PC-3 (cell line): ENCODE data around the gene IRF8. TPM values are rescaled to one million over a fixed set of nuclear protein-coding genes. Genes with fewer than 3 reads are reported as not detected.
"Not testable (repeated sequence)": the region's sequence is repeated elsewhere in the genome, so short reads cannot be mapped to it uniquely, and the experiment has no call there.

Experiments
- ATAC-seq: fragments of 200-7000 bp; cut with Tn5 transposase; 2 replicates; pipeline ENCODE4 v1.9.1; 2020; ENCODE audit warnings: mild to moderate bottlenecking, moderate library complexity
- BruUV-seq: library from RNA; stranded (reverse); fragments of 400-500 nt; replicated peaks from 2 replicates; lab custom pipeline; 2021; lab: Mats Ljungman, UMichigan
- CTCF ChIA-PET: fragments of 300-600 bp; sonication (Branson Sonifier 250); formaldehyde crosslinking; loops from one replicate; lab custom pipeline; 2022; ENCODE audit warnings: antibody characterized with exemption; lab: Charles Lee
- POLR2A ChIA-PET: fragments of 300-600 bp; sonication (Branson Sonifier 250); formaldehyde crosslinking; loops from one replicate; lab custom pipeline; 2022; ENCODE audit warnings: antibody characterized with exemption; ENCODE audit not compliant: unreplicated experiment; lab: Charles Lee
- DNase-seq: peaks from one replicate; pipeline ENCODE4 v3.0.0-alpha.2; 2015
- H2AFZ ChIP-seq: fragments of 300-600 bp; sonication (generic); 2 replicates; pipeline ENCODE4 v1.6.0; 2016; ENCODE audit warnings: antibody characterized with exemption, low read length
- H3F3A ChIP-seq: fragments of 300-600 bp; sonication (generic); one replicate; pipeline ENCODE4 v1.6.0; 2017; ENCODE audit warnings: antibody characterized with exemption, low read length, control low read depth, mild to moderate bottlenecking; ENCODE audit not compliant: unreplicated experiment
- H3K27ac ChIP-seq: fragments of 300-600 bp; sonication (generic); 2 replicates; pipeline ENCODE4 v1.5.1; 2016; ENCODE audit warnings: mild to moderate bottlenecking, low read length
- H3K27me3 ChIP-seq: fragments of 300-600 bp; sonication (generic); 2 replicates; pipeline ENCODE4 v1.6.1; 2016; ENCODE audit warnings: low read length, mixed read lengths
- H3K36me3 ChIP-seq: fragments of 300-600 bp; sonication (generic); 2 replicates; pipeline ENCODE4 v1.6.1; 2016; ENCODE audit warnings: low read depth, mixed run types, low read length, mixed read lengths
- H3K4me1 ChIP-seq: fragments of 300-600 bp; sonication (generic); 2 replicates; pipeline ENCODE4 v1.5.1; 2016; ENCODE audit warnings: low read length; ENCODE audit not compliant: insufficient read depth
- H3K4me2 ChIP-seq: fragments of 300-600 bp; sonication (generic); 2 replicates; pipeline ENCODE4 v1.6.0; 2016; ENCODE audit warnings: low read length
- H3K4me3 ChIP-seq: fragments of 300-600 bp; sonication (generic); 2 replicates; pipeline ENCODE4 v1.5.1; 2016; ENCODE audit warnings: mild to moderate bottlenecking, low read length, mixed read lengths
- H3K79me2 ChIP-seq: fragments of 300-600 bp; sonication (generic); 2 replicates; pipeline ENCODE4 v1.6.1; 2017; ENCODE audit warnings: low read length, mixed read lengths
- H3K9ac ChIP-seq: fragments of 300-600 bp; sonication (generic); 2 replicates; pipeline ENCODE4 v1.6.0; 2016; ENCODE audit warnings: mild to moderate bottlenecking, low read length
- H3K9me2 ChIP-seq: fragments of 300-600 bp; sonication (generic); replicated peaks from 2 replicates; pipeline ENCODE4 v1.6.1; 2016; ENCODE audit warnings: mixed run types, low read length, mixed read lengths
- H3K9me3 ChIP-seq: fragments of 300-600 bp; sonication (generic); 2 replicates; pipeline ENCODE4 v1.6.1; 2016; ENCODE audit warnings: low read length, mixed read lengths
- H4K20me1 ChIP-seq: fragments of 300-600 bp; sonication (generic); 2 replicates; pipeline ENCODE4 v1.6.1; 2016; ENCODE audit warnings: low read length, mixed read lengths
- CTCF ChIP-seq: fragments of 300-600 bp; sonication (generic); conservative IDR thresholded peaks from 2 replicates; pipeline ENCODE4 v1.5.1; 2017; ENCODE audit warnings: antibody characterized with exemption, low read depth, mild to moderate bottlenecking, low read length
- EZH2 ChIP-seq: fragments of 300-600 bp; sonication (generic); IDR thresholded peaks from one replicate; pipeline ENCODE4 v1.6.1; 2017; ENCODE audit warnings: antibody characterized with exemption, mild to moderate bottlenecking, low read length; ENCODE audit not compliant: unreplicated experiment
- EZH2phosphoT487 ChIP-seq: fragments of 300-600 bp; sonication (generic); IDR thresholded peaks from 2 replicates; pipeline ENCODE4 v1.6.1; 2018; ENCODE audit warnings: mild to moderate bottlenecking, antibody characterized with exemption, low read length, borderline replicate concordance
- intact Hi-C: fragments of 100-400 bp; cut with micrococcal nuclease; formaldehyde crosslinking; loops from 2 replicates; pipeline ENCODE4 v1.9.0; 2023
- total RNA-seq: library from RNA; depleted of rRNA; stranded (reverse); fragments of >200 nt; gene quantifications from 2 replicates; pipeline ENCODE4 v1.2.3, GENCODE V29; 2014

Gene IRF8
- total RNA-seq, 1 experiment from 2014 or later, result not detected

DNA sequence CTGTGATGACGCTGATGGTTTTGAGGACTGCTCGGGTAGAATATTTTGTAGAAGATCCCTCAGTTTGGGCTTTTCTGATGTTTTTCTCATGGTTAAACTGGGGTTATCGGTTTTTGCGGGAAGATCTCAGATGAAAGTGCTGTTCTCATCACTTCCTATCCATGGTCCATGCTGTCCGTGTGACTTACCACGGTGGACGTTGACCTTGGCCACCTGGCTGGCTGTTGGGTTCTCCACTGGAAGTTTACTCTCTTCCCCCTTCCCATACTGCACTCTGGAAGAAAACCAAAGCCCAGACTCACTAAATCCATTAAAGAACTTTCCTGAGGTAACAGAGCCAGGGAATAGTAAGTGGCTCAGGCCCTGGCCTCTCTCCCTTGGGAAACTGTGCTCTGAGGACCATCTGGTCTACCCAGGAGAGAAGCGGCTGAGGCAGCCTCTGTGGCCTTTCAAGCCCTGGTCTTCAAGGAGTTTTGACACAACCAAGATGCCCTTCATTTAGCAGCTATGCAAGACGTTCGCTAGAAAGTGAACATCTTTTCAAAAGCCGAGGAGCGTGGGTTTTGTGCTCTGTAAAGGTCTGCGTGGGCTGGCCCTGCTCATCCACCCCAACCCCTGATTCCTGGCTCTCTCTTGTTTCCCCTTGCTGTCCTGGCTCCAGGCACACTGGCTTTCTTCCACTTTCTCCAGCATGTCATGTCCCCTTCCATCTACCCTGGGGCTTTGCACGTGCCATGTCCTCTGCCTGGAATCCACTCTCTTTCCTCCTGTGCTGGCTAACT, 43.1 kb downstream of the IRF8 start:
- H3K79me2 ChIP-seq, result no peaks in the 10 kb centered on the region
- no peak overlapping the region for H3K4me3 ChIP-seq
- H3K36me3 ChIP-seq, result no peaks in the 10 kb centered on the region
- no peak overlapping the region for H3K9ac ChIP-seq
- POLR2A ChIA-PET, result no interaction called here
- intact Hi-C loops, result no loop called here
- no peaks in the 10 kb centered on the region for H3K9me2 ChIP-seq
- DNase-seq (no peak), ATAC-seq (no peak)
- TF ChIP-seq EZH2phosphoT487 (no peak), EZH2 (no peak), CTCF (no peak)
- no peaks in the 10 kb centered on the region for H4K20me1 ChIP-seq
- CTCF ChIA-PET, result no interaction called here
- no peak overlapping the region for H3K4me2 ChIP-seq
- H3K9me3 ChIP-seq, result no peaks in the 10 kb centered on the region
- H3F3A ChIP-seq, result no peaks in the 10 kb centered on the region
- no peak overlapping the region for H2AFZ ChIP-seq
- BruUV-seq, result no TSS peak
- no peaks in the 10 kb centered on the region for H3K4me1 ChIP-seq
- peaks cover 61% of the 10 kb centered on the region for H3K27me3 ChIP-seq
- H3K27ac ChIP-seq, result no peak overlapping the region

DNA sequence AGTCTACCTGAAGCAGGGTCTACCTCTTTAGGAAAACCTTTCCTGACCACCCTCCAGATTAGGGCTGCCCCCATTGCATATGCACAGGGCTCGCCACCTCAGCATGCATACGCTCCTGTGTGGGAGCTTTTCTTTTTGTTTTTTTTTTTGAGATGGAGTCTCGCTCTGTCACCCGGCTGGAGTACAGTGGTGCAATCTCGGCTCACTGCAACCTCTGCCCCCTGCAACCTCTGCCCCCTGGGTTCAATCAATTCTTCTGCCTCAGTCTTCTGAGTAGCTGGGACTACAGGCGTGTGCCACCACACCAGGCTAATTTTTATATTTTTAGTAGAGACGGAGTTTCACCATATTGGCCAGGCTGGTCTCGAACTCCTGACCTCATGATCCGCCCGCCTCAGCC, 43.7 kb downstream of the IRF8 start:
- H2AFZ ChIP-seq, BruUV-seq, intact Hi-C loops, CTCF ChIA-PET, H3K4me2 ChIP-seq, H3K9me2 ChIP-seq, H3K27ac ChIP-seq, H3F3A ChIP-seq, DNase-seq, H3K36me3 ChIP-seq, H3K4me3 ChIP-seq, H3K4me1 ChIP-seq, H3K9ac ChIP-seq, ATAC-seq, H3K79me2 ChIP-seq, H4K20me1 ChIP-seq, H3K9me3 ChIP-seq, POLR2A ChIA-PET: not testable (repeated sequence)
- peaks cover 64% of the 10 kb centered on the region for H3K27me3 ChIP-seq

- no TSS peak for BruUV-seq
- CTCF ChIA-PET, result no interaction called here
- POLR2A ChIA-PET, result no interaction called here
These were observed 44.7 kb downstream of the IRF8 start for GRCh38 chr16:85943711-85944110.

More at GRCh38 chr16:85943711-85944110, 44.7 kb downstream of the IRF8 start:
- intact Hi-C loops, result no loop called here
- no peak overlapping the region for H3K9ac ChIP-seq
- DNase-seq (no peak), ATAC-seq (no peak)
- H3K27me3 ChIP-seq, result peaks cover 74% of the 10 kb centered on the region
- no peaks in the 10 kb centered on the region for H3K79me2 ChIP-seq
- no peaks in the 10 kb centered on the region for H3K4me1 ChIP-seq
- H3K4me2 ChIP-seq, result no peak overlapping the region
- H3K36me3 ChIP-seq, result no peaks in the 10 kb centered on the region
- H3F3A ChIP-seq, result no peaks in the 10 kb centered on the region
- no peak overlapping the region for H3K27ac ChIP-seq
- no peak overlapping the region for H2AFZ ChIP-seq
- H3K9me2 ChIP-seq, result no peaks in the 10 kb centered on the region
- H3K4me3 ChIP-seq, result no peak overlapping the region
- H3K9me3 ChIP-seq, result no peaks in the 10 kb centered on the region
- H4K20me1 ChIP-seq, result no peaks in the 10 kb centered on the region
- TF ChIP-seq EZH2phosphoT487 (no peak), EZH2 (no peak), CTCF (no peak)
